A673 (cell line): ENCODE data around the gene MYO7B. TPM values are rescaled to one million over a fixed set of nuclear protein-coding genes. Genes with fewer than 3 reads are reported as not detected.

Experiments
- BruUV-seq: library from RNA; stranded (reverse); fragments of 400-500 nt; replicated peaks from 2 replicates; lab custom pipeline; 2021; lab: Mats Ljungman, UMichigan
- CTCF ChIA-PET: fragments of 300-600 bp; sonication (Branson Sonifier 250); formaldehyde crosslinking; loops from one replicate; lab custom pipeline; 2022; ENCODE audit warnings: antibody characterized with exemption; lab: Charles Lee
- POLR2A ChIA-PET: fragments of 300-600 bp; sonication (Branson Sonifier 250); formaldehyde crosslinking; loops from one replicate; lab custom pipeline; 2022; ENCODE audit warnings: antibody characterized with exemption; ENCODE audit not compliant: low non-redundant PET; lab: Charles Lee
- DNase-seq: peaks from one replicate; pipeline ENCODE4 v3.0.0-alpha.2; 2015; ENCODE audit warnings: low spot score
- H3K27ac ChIP-seq: fragments of 200-600 bp; sonication (generic); 2 replicates; pipeline ENCODE4 v1.5.1; 2016; ENCODE audit warnings: mixed run types, low read depth, mild to moderate bottlenecking, mixed read lengths, antibody characterized with exemption, low read length; ENCODE audit not compliant: poor library complexity, severe bottlenecking
- H3K27me3 ChIP-seq: fragments of 200-600 bp; sonication (generic); replicated peaks from 2 replicates; pipeline ENCODE4 v1.6.1; 2017; ENCODE audit warnings: mixed run types, low read depth, mild to moderate bottlenecking, mixed read lengths, antibody characterized with exemption, low read length; ENCODE audit not compliant: insufficient read depth, poor library complexity
- H3K36me3 ChIP-seq: fragments of 200-600 bp; sonication (generic); 2 replicates; pipeline ENCODE4 v1.6.1; 2016; ENCODE audit warnings: mixed run types, mild to moderate bottlenecking, mixed read lengths, antibody characterized with exemption, low read length; ENCODE audit not compliant: insufficient read depth, poor library complexity, severe bottlenecking
- H3K4me1 ChIP-seq: fragments of 200-600 bp; sonication (generic); 2 replicates; pipeline ENCODE4 v1.6.1; 2017; ENCODE audit warnings: mixed run types, mild to moderate bottlenecking, mixed read lengths, antibody characterized with exemption, low read length; ENCODE audit not compliant: insufficient read depth, poor library complexity, severe bottlenecking
- H3K4me3 ChIP-seq: fragments of 200-600 bp; sonication (generic); 2 replicates; pipeline ENCODE4 v1.5.1; 2016; ENCODE audit warnings: low read depth, mixed run types, mild to moderate bottlenecking, mixed read lengths, low read length; ENCODE audit not compliant: poor library complexity, severe bottlenecking
- H3K9me3 ChIP-seq: fragments of 200-600 bp; sonication (generic); 2 replicates; pipeline ENCODE4 v1.6.1; 2016; ENCODE audit warnings: mixed run types, low read depth, mild to moderate bottlenecking, mixed read lengths, antibody characterized with exemption, low read length; ENCODE audit not compliant: poor library complexity, severe bottlenecking
- CTCF ChIP-seq: fragments of 300-800, 200-600 bp; sonication (generic); conservative IDR thresholded peaks from 2 replicates; pipeline ENCODE4 v1.5.1; 2017; ENCODE audit warnings: low read depth, mild to moderate bottlenecking, antibody characterized with exemption, low read length, moderate library complexity, mixed read lengths
- EZH2 ChIP-seq: fragments of 200-600 bp; sonication (generic); IDR thresholded peaks from 2 replicates; pipeline ENCODE4 v1.6.1; 2017; ENCODE audit warnings: borderline replicate concordance, low read depth, mild to moderate bottlenecking, mixed read lengths, antibody characterized with exemption, low read length; ENCODE audit not compliant: poor library complexity, severe bottlenecking
- intact Hi-C: fragments of 100-400 bp; cut with micrococcal nuclease; formaldehyde crosslinking; loops from one replicate; pipeline ENCODE4 v1.10.0; 2022; ENCODE audit not compliant: unreplicated experiment
- total RNA-seq: library from RNA; stranded (reverse); gene quantifications from 2 replicates; pipeline ENCODE4 v1.2.3, GENCODE V29; 2021

Gene MYO7B
- total RNA-seq, 1 experiment from 2014 or later, result 0.24 TPM

- intact Hi-C loops, result no loop called here
- POLR2A ChIA-PET, result no interaction called here
Observed at GRCh38 chr2:127638361-127639110, 103.1 kb downstream of the MYO7B start.

GRCh38 chr2:127639111-127639474 is 103.6 kb downstream of the MYO7B start:
- DNase-seq, result no peak
- CTCF ChIA-PET, result no interaction called here
- Histone ChIP-seq H3K27me3 (no peaks in the 10 kb centered on the region), H3K4me1 (peaks cover 15% of the 10 kb centered on the region), H3K27ac (no peak overlapping the region), H3K36me3 (no peaks in the 10 kb centered on the region), H3K9me3 (no peaks in the 10 kb centered on the region), H3K4me3 (no peak overlapping the region)
- TF ChIP-seq CTCF (no peak), EZH2 (no peak)
- BruUV-seq, result no TSS peak
- intact Hi-C loops, result no loop called here
- POLR2A ChIA-PET, result no interaction called here

More at GRCh38 chr2:127638361-127639110, 103.1 kb downstream of the MYO7B start:
- DNase-seq, result no peak
- CTCF ChIA-PET, result interaction anchor here (0.6 kb wide), 1 partner anchor 610 kb away, joined by 3 read pairs; no protein-coding TSS in a partner anchor
- no peaks in the 10 kb centered on the region for H3K27me3 ChIP-seq
- no peak overlapping the region for H3K4me3 ChIP-seq
- H3K36me3 ChIP-seq, result no peaks in the 10 kb centered on the region
- no peaks in the 10 kb centered on the region for H3K9me3 ChIP-seq
- TF ChIP-seq EZH2, result no peak
- TF ChIP-seq CTCF, result no peak
- H3K27ac ChIP-seq, result peak overlapping the region; percentile 77
- BruUV-seq, result no TSS peak
- H3K4me1 ChIP-seq, result peaks cover 15% of the 10 kb centered on the region

- Histone ChIP-seq H3K4me1 (peaks cover 15% of the 10 kb centered on the region), H3K27ac (no peak overlapping the region), H3K9me3 (no peaks in the 10 kb centered on the region), H3K27me3 (no peaks in the 10 kb centered on the region), H3K4me3 (no peak overlapping the region), H3K36me3 (no peaks in the 10 kb centered on the region)
- TF ChIP-seq EZH2 (no peak), CTCF (peak; percentile 34; the same call in 1 of the 2 replicates)
- ChIA-PET CTCF (interaction anchor here (1.1 kb wide), 1 partner anchor 9 kb away, joined by 5 read pairs; no protein-coding TSS in a partner anchor), POLR2A (no interaction called here)
- intact Hi-C loops, result no loop called here
- no peak for DNase-seq
- no TSS peak for BruUV-seq
Observed at GRCh38 chr2:127640082-127641072, 104.9 kb downstream of the MYO7B start.
